B cell (primary cell): ENCODE measurements around the gene KLK14. TPM values are rescaled to one million over a fixed set of nuclear protein-coding genes. Genes with fewer than 3 reads are reported as not detected.

Experiments used
- ATAC-seq: fragments of 200-7000 bp; cut with Tn5 transposase; one replicate; pipeline ENCODE4 v1.10.0; 2021; ENCODE audit warnings: low read depth, mild to moderate bottlenecking, moderate number of reproducible peaks, moderate library complexity
- CTCF ChIA-PET: fragments of 350-600 bp; sonication (Branson Sonifier 250); formaldehyde crosslinking; loops from one replicate; lab custom pipeline; 2021; ENCODE audit warnings: antibody characterized with exemption, inconsistent platforms; lab: Charles Lee
- POLR2A ChIA-PET: fragments of 350-600 bp; sonication (Branson Sonifier 250); formaldehyde crosslinking; loops from one replicate; lab custom pipeline; 2021; ENCODE audit warnings: antibody characterized with exemption; lab: Charles Lee
- DNase-seq: peaks from one replicate; pipeline ENCODE4 v3.0.0; 2013
- H2AFZ ChIP-seq: 2 replicates; pipeline ENCODE4 v1.6.1; 2012; ENCODE audit warnings: mild to moderate bottlenecking, low read depth, low read length; ENCODE audit not compliant: insufficient read depth, poor library complexity, severe bottlenecking
- H3K27ac ChIP-seq, 2 donors: 1 replicate in 1 of 2; 2 replicates in 1 of 2; pipeline ENCODE4 v1.5.1; 2012 to 2013; ENCODE audit warnings: low read length in 2 of 2, mild to moderate bottlenecking in 2 of 2, moderate library complexity in 1 of 2
- H3K27me3 ChIP-seq, 4 experiments: fragments of 200-600 bp in 1 of 4; sonication (generic) in 1 of 4; replicated peaks in 1 of 4; 1 replicate in 2 of 4; 2 replicates in 2 of 4; pipeline versions ENCODE4 v1.6.1 to v1.7.0; 2013 to 2016; ENCODE audit warnings: low read length in 3 of 4, mild to moderate bottlenecking in 2 of 4, mixed read lengths in 1 of 4, moderate library complexity in 1 of 4; ENCODE audit not compliant: insufficient read depth in 4 of 4, control insufficient read depth in 3 of 4; ENCODE audit errors: control extremely low read depth in 1 of 4
- H3K36me3 ChIP-seq, 2 experiments: replicated peaks in 1 of 2; 1 replicate in 1 of 2; 2 replicates in 1 of 2; pipeline versions ENCODE4 v1.6.1 to v1.7.1; 2013; ENCODE audit warnings: low read length in 1 of 2; ENCODE audit not compliant: insufficient read depth in 2 of 2, control insufficient read depth in 1 of 2; ENCODE audit errors: control extremely low read depth in 1 of 2, extremely low read depth in 1 of 2
- H3K4me1 ChIP-seq, 2 donors: fragments of 200-600 bp in 1 of 2; sonication (generic) in 1 of 2; 1 replicate in 1 of 2; 2 replicates in 1 of 2; pipeline versions ENCODE4 v1.5.1 to v1.6.1; 2013 to 2017; ENCODE audit warnings: low read length in 2 of 2; ENCODE audit not compliant: control insufficient read depth in 2 of 2, insufficient read depth in 2 of 2
- H3K4me2 ChIP-seq: replicated peaks from 2 replicates; pipeline ENCODE3; 2012; ENCODE audit warnings: mild to moderate bottlenecking, low read depth, low read length; ENCODE audit not compliant: poor library complexity, severe bottlenecking
- H3K4me3 ChIP-seq, 5 experiments: fragments of 200-600 bp in 1 of 5; sonication (generic) in 1 of 5; 1 replicate in 3 of 5; 2 replicates in 2 of 5; pipeline versions ENCODE4 v1.5.1 to v1.7.0; 2011 to 2016; ENCODE audit warnings: low read length in 4 of 5, mild to moderate bottlenecking in 4 of 5, low read depth in 2 of 5, control low read depth in 1 of 5, moderate library complexity in 1 of 5; ENCODE audit not compliant: insufficient read depth in 1 of 5; ENCODE audit errors: control extremely low read depth in 1 of 5, extremely low read depth in 1 of 5
- H3K79me2 ChIP-seq: fragments of 200-600 bp; sonication (generic); one replicate; pipeline ENCODE4 v1.6.0; 2016; ENCODE audit warnings: low read length; ENCODE audit not compliant: control insufficient read depth, insufficient read depth
- H3K9ac ChIP-seq: fragments of 200-600 bp; sonication (generic); 2 replicates; pipeline ENCODE4 v1.6.1; 2017; ENCODE audit warnings: mild to moderate bottlenecking, low read length, moderate library complexity
- H3K9me3 ChIP-seq, 3 donors: one replicate each; pipeline versions ENCODE4 v1.6.1 to v1.7.1; 2013; ENCODE audit warnings: low read length in 2 of 3; ENCODE audit not compliant: control insufficient read depth in 2 of 3, insufficient read depth in 1 of 3; ENCODE audit errors: control extremely low read depth in 1 of 3
- H4K20me1 ChIP-seq: 2 replicates; pipeline ENCODE4 v1.6.0; 2012; ENCODE audit warnings: mild to moderate bottlenecking, low read length; ENCODE audit not compliant: insufficient read depth, control insufficient read depth, poor library complexity, severe bottlenecking
- H3K27ac Mint-ChIP-seq: one replicate; pipeline ENCODE4 v1.8.0; 2021; ENCODE audit warnings: mixed read lengths
- H3K27me3 Mint-ChIP-seq: one replicate; pipeline ENCODE4 v1.8.0; 2021; ENCODE audit warnings: mixed read lengths
- H3K4me1 Mint-ChIP-seq: one replicate; pipeline ENCODE4 v1.8.0; 2021; ENCODE audit warnings: mixed read lengths
- H3K4me3 Mint-ChIP-seq: one replicate; pipeline ENCODE4 v1.8.0; 2021; ENCODE audit warnings: mixed read lengths
- H3K9me3 Mint-ChIP-seq: one replicate; pipeline ENCODE4 v1.8.0; 2022; ENCODE audit warnings: mixed read lengths; ENCODE audit not compliant: insufficient read depth
- EZH2 ChIP-seq: IDR thresholded peaks from 2 replicates; pipeline ENCODE4 v1.6.1; 2012; ENCODE audit warnings: borderline replicate concordance, low read depth, mild to moderate bottlenecking, moderate library complexity, low read length; ENCODE audit not compliant: insufficient read depth, poor library complexity, severe bottlenecking
- WGBS: methylation state at CpG from one replicate; pipeline ENCODE4 v1.1.5; 2013; ENCODE audit warnings: missing lambda C conversion rate; ENCODE audit not compliant: insufficient coverage; 5-methylcytosine and 5-hydroxymethylcytosine counted together
- intact Hi-C: fragments of 100-400 bp; cut with micrococcal nuclease; formaldehyde crosslinking; loops from one replicate; pipeline ENCODE4 v1.10.0; 2022
- polyA plus RNA-seq: library from polyadenylated mRNA; depleted of rRNA; stranded (reverse); fragments of >200 nt; gene quantifications from 2 replicates; pipeline ENCODE4 v1.2.3, GENCODE V29; 2012
- total RNA-seq, 2 donors: library from RNA; stranded (reverse); fragments of 120-200 nt in 1 of 2; gene quantifications; 1 replicate in 1 of 2; 2 replicates in 1 of 2; pipeline versions ENCODE4 v1.2.3 to v1.2.4, GENCODE V29; 2013 to 2022
- TF ChIP-seq, protein P1 (sequence below): fragments of 200-600 bp; IDR thresholded peaks from one replicate; pipeline ENCODE4 v1.8.0; 2022; ENCODE audit warnings: antibody characterized with exemption, mild to moderate bottlenecking

KLK14 gene
- total and polyA plus RNA-seq, 2 donors (not counting 1 experiment from before 2014, with no cell fraction given): 0.49 to 0.59 TPM

DNA sequence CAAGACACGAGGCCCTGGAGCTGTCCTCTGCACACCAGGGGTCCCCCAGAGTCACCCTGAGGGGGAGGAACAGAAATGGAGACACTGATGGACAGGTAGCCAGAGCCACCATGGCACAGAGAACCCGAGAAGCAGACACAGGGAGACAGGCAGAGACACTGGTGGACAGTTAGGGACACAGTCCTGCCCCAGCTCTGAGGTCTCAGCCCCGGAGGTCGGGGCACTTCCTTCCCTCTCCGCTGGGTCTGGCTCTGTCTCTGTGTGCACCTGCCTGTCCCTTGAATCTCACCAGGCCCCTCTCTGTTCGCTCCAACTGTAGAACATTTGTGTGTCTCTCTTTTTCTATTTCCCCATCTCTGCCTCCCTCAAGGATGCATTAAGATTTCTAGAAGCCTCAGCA, 4.6 kb downstream of the KLK14 start:
- Histone ChIP-seq H3K27me3 (no peaks in the 10 kb centered on the region), H3K36me3 (no peaks in the 10 kb centered on the region), H3K4me3 (no peak overlapping the region), H3K9ac (no peak overlapping the region), H4K20me1 (no peaks in the 10 kb centered on the region), H2AFZ (no peak overlapping the region), H3K27ac (no peak overlapping the region), H3K9me3 (peaks cover 0 to 6% (median 0%) of the 10 kb centered on the region in 3 donors), H3K79me2 (no peaks in the 10 kb centered on the region), H3K4me2 (no peak overlapping the region), H3K4me1 (no peaks in the 10 kb centered on the region)
- TF ChIP-seq, protein P1, sequence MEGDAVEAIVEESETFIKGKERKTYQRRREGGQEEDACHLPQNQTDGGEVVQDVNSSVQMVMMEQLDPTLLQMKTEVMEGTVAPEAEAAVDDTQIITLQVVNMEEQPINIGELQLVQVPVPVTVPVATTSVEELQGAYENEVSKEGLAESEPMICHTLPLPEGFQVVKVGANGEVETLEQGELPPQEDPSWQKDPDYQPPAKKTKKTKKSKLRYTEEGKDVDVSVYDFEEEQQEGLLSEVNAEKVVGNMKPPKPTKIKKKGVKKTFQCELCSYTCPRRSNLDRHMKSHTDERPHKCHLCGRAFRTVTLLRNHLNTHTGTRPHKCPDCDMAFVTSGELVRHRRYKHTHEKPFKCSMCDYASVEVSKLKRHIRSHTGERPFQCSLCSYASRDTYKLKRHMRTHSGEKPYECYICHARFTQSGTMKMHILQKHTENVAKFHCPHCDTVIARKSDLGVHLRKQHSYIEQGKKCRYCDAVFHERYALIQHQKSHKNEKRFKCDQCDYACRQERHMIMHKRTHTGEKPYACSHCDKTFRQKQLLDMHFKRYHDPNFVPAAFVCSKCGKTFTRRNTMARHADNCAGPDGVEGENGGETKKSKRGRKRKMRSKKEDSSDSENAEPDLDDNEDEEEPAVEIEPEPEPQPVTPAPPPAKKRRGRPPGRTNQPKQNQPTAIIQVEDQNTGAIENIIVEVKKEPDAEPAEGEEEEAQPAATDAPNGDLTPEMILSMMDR: no peak
- TF ChIP-seq EZH2: no peak
- peaks cover 19% of the 10 kb centered on the region for H3K27me3 Mint-ChIP-seq
- intact Hi-C loops: no loop called here
- DNase-seq (no peak), ATAC-seq (no peak)
- ChIA-PET CTCF (no interaction called here), POLR2A (no interaction called here)
- H3K4me1 Mint-ChIP-seq: no peaks in the 10 kb centered on the region
- peaks cover 5% of the 10 kb centered on the region for H3K9me3 Mint-ChIP-seq
- no peak overlapping the region for H3K27ac Mint-ChIP-seq
- no peak overlapping the region for H3K4me3 Mint-ChIP-seq
- WGBS: 69% methylated on average over 6 of the region's 6 CpGs

DNA sequence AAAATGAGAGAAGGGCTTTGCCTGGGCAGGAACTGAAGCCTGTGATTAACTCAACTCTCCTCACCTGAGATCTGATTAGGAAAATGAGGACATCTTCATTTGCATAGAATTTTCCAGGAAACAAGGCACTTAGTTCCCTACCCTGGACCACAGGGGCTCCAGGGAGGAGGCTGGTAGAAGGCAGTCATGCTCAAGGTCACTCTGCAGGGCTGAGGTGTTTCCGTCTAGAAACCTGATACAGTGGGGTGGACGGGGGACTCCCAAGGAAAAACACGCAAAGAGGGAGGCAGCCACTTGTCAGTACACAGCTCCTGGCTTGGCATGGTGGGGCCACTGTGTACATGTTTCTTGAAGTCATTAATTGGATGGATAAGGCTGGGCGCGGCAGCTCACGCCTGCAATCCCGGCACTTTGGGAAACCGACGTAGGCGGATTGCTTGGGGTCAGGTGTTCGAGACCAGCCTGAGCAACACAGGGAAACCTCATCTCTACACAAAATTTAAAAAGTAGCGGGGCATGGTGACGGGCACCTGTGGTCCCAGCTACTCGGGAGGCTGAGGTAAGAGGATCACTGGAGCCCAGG, 6.0 kb downstream of the KLK14 start:
- Mint-ChIP-seq H3K9me3 (peaks cover 5% of the 10 kb centered on the region), H3K27ac (no peak overlapping the region), H3K4me3 (no peak overlapping the region), H3K4me1 (no peaks in the 10 kb centered on the region), H3K27me3 (peaks cover 13% of the 10 kb centered on the region)
- Histone ChIP-seq H3K4me3 (no peak overlapping the region), H3K4me2 (no peak overlapping the region), H3K27me3 (no peaks in the 10 kb centered on the region), H3K4me1 (no peaks in the 10 kb centered on the region), H3K9ac (no peak overlapping the region), H3K9me3 (peaks cover 0 to 6% (median 0%) of the 10 kb centered on the region in 3 donors), H2AFZ (no peak overlapping the region), H3K36me3 (no peaks in the 10 kb centered on the region), H3K27ac (no peak overlapping the region), H4K20me1 (no peaks in the 10 kb centered on the region), H3K79me2 (no peaks in the 10 kb centered on the region)
- 88% methylated on average over 13 of the region's 14 CpGs for WGBS
- ATAC-seq (no peak), DNase-seq (no peak)
- intact Hi-C loops: no loop called here
- TF ChIP-seq, protein P1: no peak
- TF ChIP-seq EZH2: no peak
- CTCF ChIA-PET: interaction anchor here (0.9 kb wide), 1 partner anchor 20 kb away, joined by 3 read pairs; no protein-coding TSS in a partner anchor
- POLR2A ChIA-PET: no interaction called here
